Liver (tissue), 9 donors: ENCODE measurements around the gene ATF6B. TPM values are rescaled to one million over a fixed set of nuclear protein-coding genes. Genes with fewer than 3 reads are reported as not detected.

Source experiments
- DNase-seq: peaks from one replicate; pipeline ENCODE4 v3.0.0-alpha.2; 2017; ENCODE audit warnings: low spot score
- H3K27ac ChIP-seq, 2 donors: one replicate each; pipeline ENCODE4 v1.7.0; 2013; ENCODE audit warnings: inconsistent platforms in 2 of 2, low read length in 2 of 2, control low read depth in 1 of 2, low read depth in 1 of 2, mild to moderate bottlenecking in 1 of 2
- H3K27me3 ChIP-seq, 4 donors: one replicate each; pipeline versions ENCODE4 v1.6.1 to v1.7.0; 2013; ENCODE audit warnings: low read length in 3 of 4, inconsistent platforms in 1 of 4, mild to moderate bottlenecking in 1 of 4, moderate library complexity in 1 of 4; ENCODE audit not compliant: control insufficient read depth in 4 of 4, insufficient read depth in 4 of 4
- H3K36me3 ChIP-seq, 4 donors: one replicate each; pipeline versions ENCODE4 v1.6.1 to v1.7.0; 2013; ENCODE audit warnings: low read length in 3 of 4, mild to moderate bottlenecking in 3 of 4, low read depth in 1 of 4, moderate library complexity in 1 of 4; ENCODE audit not compliant: control insufficient read depth in 4 of 4, insufficient read depth in 3 of 4
- H3K4me1 ChIP-seq, 4 donors: one replicate each; pipeline versions ENCODE4 v1.6.1 to v1.7.0; 2013; ENCODE audit warnings: low read length in 3 of 4, mild to moderate bottlenecking in 3 of 4, moderate library complexity in 1 of 4; ENCODE audit not compliant: control insufficient read depth in 4 of 4, insufficient read depth in 4 of 4
- H3K4me3 ChIP-seq, 3 donors: one replicate each; pipeline versions ENCODE4 v1.6.1 to v1.7.0; 2013; ENCODE audit warnings: low read length in 3 of 3, control low read depth in 1 of 3, low read depth in 1 of 3, mild to moderate bottlenecking in 1 of 3
- H3K9ac ChIP-seq, 2 donors: one replicate each; pipeline ENCODE4 v1.7.0; 2013; ENCODE audit warnings: low read length in 2 of 2, mild to moderate bottlenecking in 2 of 2, moderate library complexity in 2 of 2, control low read depth in 1 of 2, low read depth in 1 of 2
- H3K9me3 ChIP-seq, 4 donors: one replicate each; pipeline versions ENCODE4 v1.6.1 to v1.7.0; 2013; ENCODE audit warnings: low read length in 3 of 4; ENCODE audit not compliant: control insufficient read depth in 4 of 4
- CTCF ChIP-seq: fragments of 150-350 bp; IDR thresholded peaks from 2 replicates; pipeline ENCODE4 v1.5.1; 2017; ENCODE audit warnings: improper control_type of control experiment, low read depth, low read length; ENCODE audit not compliant: missing input control
- EGR1 ChIP-seq, 2 donors: IDR thresholded peaks; 2 replicates each; pipeline ENCODE4 v1.6.1; 2016 to 2018; ENCODE audit warnings: antibody characterized with exemption in 2 of 2, low read depth in 2 of 2
- FOXA1 ChIP-seq: IDR thresholded peaks from 2 replicates; pipeline ENCODE4 v1.6.1; 2016; ENCODE audit warnings: antibody characterized with exemption
- FOXA2 ChIP-seq: IDR thresholded peaks from 2 replicates; pipeline ENCODE4 v1.6.1; 2016; ENCODE audit warnings: antibody characterized with exemption
- HNF4A ChIP-seq, 2 donors: conservative IDR thresholded peaks; 2 replicates each; pipeline ENCODE4 v1.6.1; 2016; ENCODE audit warnings: antibody characterized with exemption in 2 of 2, mild to moderate bottlenecking in 2 of 2
- HNF4G ChIP-seq: IDR thresholded peaks from 2 replicates; pipeline ENCODE4 v1.6.1; 2016; ENCODE audit warnings: antibody characterized with exemption
- JUND ChIP-seq, 2 donors: IDR thresholded peaks; 2 replicates each; pipeline ENCODE4 v1.6.1; 2016; ENCODE audit warnings: antibody characterized with exemption in 2 of 2
- MAX ChIP-seq: IDR thresholded peaks from 2 replicates; pipeline ENCODE4 v1.6.1; 2016; ENCODE audit warnings: antibody characterized with exemption
- RAD21 ChIP-seq, 2 donors: IDR thresholded peaks; 2 replicates each; pipeline ENCODE4 v1.6.1; 2016; ENCODE audit warnings: antibody characterized with exemption in 2 of 2, mild to moderate bottlenecking in 2 of 2
- REST ChIP-seq: IDR thresholded peaks from 2 replicates; pipeline ENCODE4 v1.6.1; 2016; ENCODE audit warnings: antibody characterized with exemption, mild to moderate bottlenecking
- SP1 ChIP-seq: IDR thresholded peaks from 2 replicates; pipeline ENCODE4 v1.6.1; 2018; ENCODE audit warnings: antibody characterized with exemption, mild to moderate bottlenecking
- TAF1 ChIP-seq: conservative IDR thresholded peaks from 2 replicates; pipeline ENCODE4 v1.6.1; 2016; ENCODE audit warnings: antibody characterized with exemption, mild to moderate bottlenecking
- YY1 ChIP-seq: IDR thresholded peaks from 2 replicates; pipeline ENCODE4 v1.6.1; 2016; ENCODE audit warnings: antibody characterized with exemption, mild to moderate bottlenecking
- ZBTB33 ChIP-seq: IDR thresholded peaks from 2 replicates; pipeline ENCODE4 v1.6.1; 2016; ENCODE audit warnings: antibody characterized with exemption
- polyA plus RNA-seq, 2 donors: library from polyadenylated mRNA; stranded (reverse) in 1 of 2; unstranded in 1 of 2; fragments of 200-250 nt in 1 of 2; fragments of >200 nt in 1 of 2; fragmentation: Nextera tagmentation in 1 of 2; extraction: Ambion mirVana in 1 of 2; gene quantifications; one replicate each; pipeline versions ENCODE4 v1.2.1 to v1.2.3, GENCODE V29; 2013 to 2015
- total RNA-seq, 2 donors: library from RNA; depleted of rRNA; stranded (reverse); fragments of >200 nt; gene quantifications; one replicate each; pipeline ENCODE4 v1.2.3, GENCODE V29; 2014
- donor health status: healthy.
- donor health status: healthy.
- donor health status: healthy.
- donor health status: healthy.
- donor health status: healthy.

The ATF6B gene
- total and polyA plus RNA-seq, 4 donors, result 13.6 to 24.8 (median 15.5) TPM

GRCh38 chr6:32163559-32164258, 35.7 kb upstream of the ATF6B start (continued):
- TF ChIP-seq RAD21 (IDR thresholded peaks at IDR 0.05), result no peak
- no peak for TF ChIP-seq TAF1
- TF ChIP-seq FOXA2, result no peak
- no peak for TF ChIP-seq HNF4A (conservative IDR thresholded peaks at IDR 0.05)
- TF ChIP-seq ZBTB33, result no peak
- TF ChIP-seq SP1, result no peak
- TF ChIP-seq HNF4G, result no peak
- TF ChIP-seq JUND (IDR thresholded peaks at IDR 0.05), result no peak
- TF ChIP-seq MAX, result no peak
- no peak for TF ChIP-seq FOXA1

GRCh38 chr6:32158052-32158451, 30.0 kb upstream of the ATF6B start:
- Histone ChIP-seq H3K27me3 (no peaks in the 10 kb centered on the region), H3K36me3 (peaks cover 7 to 11% (median 10%) of the 10 kb centered on the region in 4 donors), H3K9ac (no peak overlapping the region), H3K4me3 (no peak overlapping the region), H3K9me3 (no peaks in the 10 kb centered on the region), H3K27ac (no peak overlapping the region), H3K4me1 (peaks cover 6 to 24% (median 13%) of the 10 kb centered on the region in 4 donors)
- no peak for DNase-seq
- TF ChIP-seq JUND (IDR thresholded peaks at IDR 0.05), result no peak
- no peak for TF ChIP-seq REST
- TF ChIP-seq SP1, result no peak
- TF ChIP-seq HNF4G, result no peak
- TF ChIP-seq EGR1 (IDR thresholded peaks at IDR 0.05; ENCODE audit: low read depth in 2 of 2), result no peak
- no peak for TF ChIP-seq YY1
- TF ChIP-seq HNF4A (conservative IDR thresholded peaks at IDR 0.05), result no peak
- no peak for TF ChIP-seq FOXA1
- no peak for TF ChIP-seq CTCF
